Fibroblast of peridontal ligament (primary cell): Measurements from ENCODE around the gene PAH.
A peak's percentile ranks its signal among the peaks of the same experiment; 100 is the strongest.

ENCODE experiments used
- DNase-seq: peaks from one replicate; pipeline ENCODE4 v3.0.0-alpha.2; 2010; ENCODE audit errors: extremely low read depth

PAH gene

GRCh38 chr12:102824218-102824835 lies 92.7 kb downstream of the PAH start:
- peak; percentile 1 for DNase-seq

DNA sequence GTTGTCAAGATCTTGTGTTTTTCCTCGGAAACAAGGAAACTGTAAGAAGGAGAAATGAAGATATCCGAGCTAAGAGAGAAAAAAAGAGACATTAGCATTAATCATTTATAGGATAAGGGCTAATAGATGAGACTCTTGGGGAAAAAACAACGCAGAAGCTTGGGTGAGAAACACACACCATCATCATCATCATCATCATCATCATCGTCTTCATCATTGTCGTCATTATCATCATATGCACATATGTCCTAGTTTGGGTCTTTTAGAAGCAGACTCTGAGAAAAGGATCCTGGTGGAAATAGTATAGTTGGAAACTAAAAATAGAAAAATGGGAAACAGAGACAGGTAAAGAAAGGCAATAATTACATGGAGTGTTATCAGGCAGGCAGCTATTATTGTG lies 95.9 kb downstream of the PAH start:
- no peak for DNase-seq

GRCh38 chr12:102816816-102817434 lies 100.1 kb downstream of the PAH start:
- peak; percentile 27 for DNase-seq

DNA sequence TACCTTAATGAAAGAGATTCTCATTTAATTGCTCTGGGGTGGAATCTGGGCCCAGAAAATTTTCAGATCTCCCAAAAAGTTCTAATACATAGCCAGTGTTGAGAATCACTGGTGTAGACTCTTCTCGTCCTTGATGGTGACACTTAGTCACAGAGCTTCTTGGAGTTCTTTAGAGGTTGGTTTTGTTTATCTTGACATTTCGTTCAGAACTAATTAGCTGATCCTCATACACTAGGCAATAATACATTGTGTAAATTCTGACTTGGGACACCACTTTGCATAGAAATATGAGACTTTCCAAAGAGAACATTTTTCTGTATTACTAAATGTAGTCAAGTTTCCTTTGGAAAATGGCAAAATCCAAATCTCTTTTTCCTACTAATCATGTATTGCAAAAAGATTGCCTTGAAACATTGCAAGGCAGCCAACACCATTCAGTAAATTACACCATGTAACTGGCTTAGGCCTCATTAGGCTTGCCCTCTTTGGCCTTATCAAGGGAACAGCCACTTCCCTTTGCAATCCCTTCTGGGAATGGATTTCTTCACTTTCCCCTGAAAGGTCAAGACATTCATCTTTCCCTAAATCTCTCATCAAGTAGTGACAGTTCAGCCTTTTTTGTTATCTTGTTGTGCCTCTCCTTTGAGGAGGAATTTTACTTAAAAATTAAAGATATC lies 102.2 kb downstream of the PAH start:
- no peak for DNase-seq

GRCh38 chr12:102812344-102812743 lies 104.7 kb downstream of the PAH start:
- no peak for DNase-seq

DNA sequence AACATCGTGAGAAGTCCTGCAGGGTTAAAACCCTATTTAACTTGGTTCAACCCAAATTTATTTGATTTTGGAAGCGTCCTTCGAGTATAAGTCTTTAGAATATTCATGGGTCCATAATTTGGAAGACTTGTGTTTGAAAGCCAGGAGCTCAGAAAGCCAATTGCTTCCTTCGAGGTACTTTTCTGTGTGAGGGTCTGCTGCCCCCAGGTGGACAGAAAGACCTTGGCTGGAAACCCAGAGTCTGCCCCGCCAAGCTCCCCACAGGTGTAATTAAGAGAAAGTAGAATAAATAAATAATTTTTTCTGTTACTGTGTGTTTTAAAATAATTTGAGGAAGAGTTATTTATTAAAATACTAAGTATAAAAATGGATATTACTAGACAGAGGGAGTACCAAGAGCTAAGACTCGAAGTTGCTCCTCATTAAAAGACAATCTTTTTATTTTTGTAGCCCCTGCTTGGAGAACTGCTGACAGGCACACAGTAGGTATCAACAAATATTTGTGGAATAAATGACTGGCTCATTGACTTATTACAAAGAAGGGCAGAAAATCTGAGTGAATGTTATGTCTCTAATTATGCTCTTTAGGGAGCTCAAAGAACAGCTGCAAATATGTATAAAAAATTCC lies 105.8 kb downstream of the PAH start:
- peak; percentile 1 for DNase-seq

GRCh38 chr12:102808412-102808811 lies 108.6 kb downstream of the PAH start:
- no peak for DNase-seq

GRCh38 chr12:102806592-102806991 lies 110.5 kb downstream of the PAH start:
- no peak for DNase-seq

- no peak for DNase-seq
Measured at GRCh38 chr12:102806110-102806509, 110.9 kb downstream of the PAH start.

GRCh38 chr12:102800565-102800964 lies 116.5 kb downstream of the PAH start:
- no peak for DNase-seq

GRCh38 chr12:102799229-102799628 lies 117.8 kb downstream of the PAH start:
- DNase-seq = no peak

DNA sequence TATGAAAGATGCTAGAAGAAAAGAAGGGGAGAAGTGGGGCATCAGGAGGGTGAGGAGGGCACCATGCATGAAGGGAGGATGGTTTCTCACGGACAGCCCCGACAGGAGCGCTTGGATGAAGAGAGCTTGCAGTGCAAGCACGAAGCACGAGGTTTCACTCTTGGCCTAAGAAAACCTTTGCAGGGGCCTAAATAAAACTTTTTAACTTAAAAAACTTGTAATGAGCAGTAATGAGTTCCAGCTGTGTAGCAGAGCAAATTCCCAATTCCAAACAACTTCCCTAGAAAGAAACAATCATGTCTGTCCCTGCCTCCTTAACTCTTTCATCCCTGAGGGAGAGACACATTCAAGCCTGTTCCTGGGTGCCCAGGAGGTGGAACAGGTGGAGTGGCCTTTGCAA lies 119.5 kb downstream of the PAH start:
- DNase-seq = peak; percentile 41

DNA sequence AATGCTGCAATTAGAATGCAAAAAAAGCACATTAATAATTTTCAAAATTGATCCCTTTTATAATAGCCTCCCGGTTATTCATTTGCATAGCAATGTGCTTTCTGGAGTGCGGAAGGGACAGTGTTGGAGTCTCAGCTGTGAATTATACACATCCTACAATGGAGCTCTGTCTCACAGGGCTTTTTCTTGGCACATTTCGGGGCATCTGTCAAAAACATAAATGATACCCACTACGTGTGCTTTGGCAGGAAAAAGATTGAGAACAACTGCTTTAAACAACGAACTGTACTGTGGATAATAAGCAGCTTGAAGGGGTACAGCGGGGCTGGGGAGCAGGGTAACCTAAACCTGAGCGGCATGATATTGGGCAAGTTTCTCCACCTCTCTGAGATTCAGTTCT lies 123.1 kb downstream of the PAH start:
- no peak for DNase-seq
